ENCODE results near the gene TIMM21.

GRCh38 chr18:74124642-74125041, 23.7 kb upstream of the TIMM21 start:
- TF ChIP-seq, protein P1, sequence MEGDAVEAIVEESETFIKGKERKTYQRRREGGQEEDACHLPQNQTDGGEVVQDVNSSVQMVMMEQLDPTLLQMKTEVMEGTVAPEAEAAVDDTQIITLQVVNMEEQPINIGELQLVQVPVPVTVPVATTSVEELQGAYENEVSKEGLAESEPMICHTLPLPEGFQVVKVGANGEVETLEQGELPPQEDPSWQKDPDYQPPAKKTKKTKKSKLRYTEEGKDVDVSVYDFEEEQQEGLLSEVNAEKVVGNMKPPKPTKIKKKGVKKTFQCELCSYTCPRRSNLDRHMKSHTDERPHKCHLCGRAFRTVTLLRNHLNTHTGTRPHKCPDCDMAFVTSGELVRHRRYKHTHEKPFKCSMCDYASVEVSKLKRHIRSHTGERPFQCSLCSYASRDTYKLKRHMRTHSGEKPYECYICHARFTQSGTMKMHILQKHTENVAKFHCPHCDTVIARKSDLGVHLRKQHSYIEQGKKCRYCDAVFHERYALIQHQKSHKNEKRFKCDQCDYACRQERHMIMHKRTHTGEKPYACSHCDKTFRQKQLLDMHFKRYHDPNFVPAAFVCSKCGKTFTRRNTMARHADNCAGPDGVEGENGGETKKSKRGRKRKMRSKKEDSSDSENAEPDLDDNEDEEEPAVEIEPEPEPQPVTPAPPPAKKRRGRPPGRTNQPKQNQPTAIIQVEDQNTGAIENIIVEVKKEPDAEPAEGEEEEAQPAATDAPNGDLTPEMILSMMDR (conservative IDR thresholded peaks at IDR 0.05; ENCODE audit: low read length): no peak
- no peak for TF ChIP-seq EZH2phosphoT487 (IDR thresholded peaks at IDR 0.05; ENCODE audit: borderline replicate concordance)
